NCI-H187 (cell line): Measurements from ENCODE around the gene RHEX.
"Not testable (repeated sequence)": the region's sequence is repeated elsewhere in the genome, so short reads cannot be mapped to it uniquely, and the experiment has no call there.

Source experiments
- DNase-seq, 2 experiments: peaks; one replicate each; lab custom pipeline; 2025; lab: John Stamatoyannopoulos, UW

The RHEX gene

DNA sequence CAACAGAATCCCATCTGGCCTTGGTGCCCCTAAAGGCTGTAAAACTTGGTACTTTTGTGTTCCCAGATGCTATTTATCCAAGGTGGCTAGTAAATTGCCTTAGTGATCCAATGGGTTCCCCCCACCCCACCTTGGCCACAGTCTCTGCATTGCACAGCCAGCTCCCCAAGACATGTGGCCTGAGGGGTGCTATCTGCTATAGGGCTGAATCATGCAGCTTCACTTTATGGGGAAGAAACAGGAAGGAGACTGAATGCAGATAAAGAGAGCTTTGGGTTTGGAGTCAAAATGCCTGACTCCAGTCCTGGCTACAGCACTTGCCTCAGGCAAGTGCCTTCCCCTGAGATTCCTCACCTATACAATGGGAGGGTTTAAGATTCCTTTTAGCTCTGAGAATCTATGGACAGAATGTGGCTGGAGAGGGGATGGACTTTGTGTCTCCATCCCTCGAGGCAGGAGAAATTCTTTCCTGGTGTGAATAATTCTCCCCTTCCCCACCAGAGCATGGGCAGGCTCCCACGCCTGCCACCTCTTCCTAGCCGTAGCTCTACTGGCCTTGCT lies 6.5 kb downstream of the RHEX start:
- no peak for DNase-seq

DNA sequence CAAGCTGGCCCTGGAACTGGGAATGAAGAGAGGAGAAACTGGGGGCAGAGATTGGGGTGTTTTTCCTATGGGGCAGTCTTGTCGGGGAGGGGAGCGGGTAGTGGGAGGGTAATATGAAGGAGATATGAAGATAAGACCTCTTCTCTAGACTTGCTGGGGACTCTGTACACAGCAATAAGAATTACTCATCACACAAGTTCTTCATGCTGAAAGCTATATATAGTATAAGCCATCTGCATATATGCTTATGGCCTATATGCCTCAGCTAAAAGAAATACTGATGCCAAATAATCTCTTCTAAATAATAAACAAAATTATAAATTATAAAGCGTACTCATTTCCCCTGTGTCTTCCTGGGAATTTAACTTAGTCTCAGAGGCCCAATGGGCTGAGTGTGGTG lies 7.9 kb downstream of the RHEX start:
- no peak for DNase-seq

GRCh38 chr1:206062464-206062863 lies 9.5 kb downstream of the RHEX start:
- DNase-seq = no peak

DNA sequence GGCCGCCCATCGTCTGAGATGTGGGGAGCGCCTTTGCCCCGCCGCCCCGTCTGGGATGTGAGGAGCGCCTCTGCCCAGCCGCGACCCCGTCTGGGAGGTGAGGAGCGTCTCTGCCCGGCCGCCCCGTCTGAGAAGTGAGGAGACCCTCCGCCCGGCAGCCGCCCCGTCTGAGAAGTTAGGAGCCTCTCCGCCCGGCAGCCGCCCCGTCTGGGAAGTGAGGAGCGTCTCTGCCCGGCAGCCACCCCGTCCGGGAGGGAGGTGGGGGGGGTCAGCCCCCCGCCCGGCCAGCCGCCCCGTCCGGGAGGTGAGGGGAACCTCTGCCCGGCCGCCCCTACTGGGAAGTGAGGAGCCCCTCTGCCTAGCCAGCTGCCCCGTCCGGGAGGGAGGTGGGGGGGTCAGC lies 11.0 kb downstream of the RHEX start:
- not testable (repeated sequence) for DNase-seq

GRCh38 chr1:206064501-206064900 lies 11.5 kb downstream of the RHEX start:
- DNase-seq = not testable (repeated sequence)

- no peak for DNase-seq
Observed at GRCh38 chr1:206065547-206066145, 12.7 kb downstream of the RHEX start.

GRCh38 chr1:206066479-206067171 lies 13.7 kb downstream of the RHEX start:
- DNase-seq = no peak

GRCh38 chr1:206067486-206068227 lies 14.7 kb downstream of the RHEX start:
- DNase-seq = no peak

- DNase-seq = no peak
Observed at GRCh38 chr1:206068314-206068713, 15.3 kb downstream of the RHEX start.

GRCh38 chr1:206070627-206071304 lies 17.8 kb downstream of the RHEX start:
- no peak for DNase-seq

DNA sequence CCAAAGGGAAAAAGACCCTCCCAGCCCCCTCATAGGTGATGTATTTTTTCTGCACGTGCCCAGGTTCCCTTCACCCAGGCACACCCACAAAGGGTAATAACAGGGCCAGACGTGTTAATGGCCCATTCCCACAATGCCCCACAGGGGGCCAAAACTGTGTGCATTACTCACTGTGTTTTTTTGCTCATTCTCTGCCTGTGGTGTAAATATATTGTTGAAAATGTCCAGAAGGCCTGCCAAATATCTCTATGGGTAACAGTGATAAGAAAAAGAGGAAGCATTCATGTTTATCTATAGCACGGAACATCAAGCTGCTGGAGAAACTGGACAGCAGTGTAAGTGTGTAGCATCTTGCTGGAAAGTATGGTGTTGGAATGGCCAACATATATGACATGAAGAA lies 21.9 kb downstream of the RHEX start:
- no peak for DNase-seq

- no peak for DNase-seq
Observed at GRCh38 chr1:206075786-206076755, 23.1 kb downstream of the RHEX start.

DNA sequence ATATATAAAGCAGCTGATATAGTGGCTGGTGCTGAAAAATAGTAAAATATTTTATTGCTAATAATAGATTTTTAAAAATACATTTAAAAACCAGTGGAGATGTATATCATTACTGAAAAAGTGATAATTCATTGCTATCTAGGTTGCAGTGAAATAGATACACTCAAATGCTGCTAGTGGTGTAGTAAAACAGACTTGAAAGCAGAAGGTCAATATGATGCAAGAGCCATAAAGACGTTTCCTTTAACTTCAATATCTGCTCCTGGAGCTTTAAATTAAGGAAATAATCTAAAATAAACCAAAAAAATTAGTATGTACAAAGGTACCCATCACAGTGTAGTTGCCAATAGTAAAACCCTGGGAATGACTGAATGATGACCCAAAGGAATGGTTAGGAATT lies 26.2 kb downstream of the RHEX start:
- no peak for DNase-seq

DNA sequence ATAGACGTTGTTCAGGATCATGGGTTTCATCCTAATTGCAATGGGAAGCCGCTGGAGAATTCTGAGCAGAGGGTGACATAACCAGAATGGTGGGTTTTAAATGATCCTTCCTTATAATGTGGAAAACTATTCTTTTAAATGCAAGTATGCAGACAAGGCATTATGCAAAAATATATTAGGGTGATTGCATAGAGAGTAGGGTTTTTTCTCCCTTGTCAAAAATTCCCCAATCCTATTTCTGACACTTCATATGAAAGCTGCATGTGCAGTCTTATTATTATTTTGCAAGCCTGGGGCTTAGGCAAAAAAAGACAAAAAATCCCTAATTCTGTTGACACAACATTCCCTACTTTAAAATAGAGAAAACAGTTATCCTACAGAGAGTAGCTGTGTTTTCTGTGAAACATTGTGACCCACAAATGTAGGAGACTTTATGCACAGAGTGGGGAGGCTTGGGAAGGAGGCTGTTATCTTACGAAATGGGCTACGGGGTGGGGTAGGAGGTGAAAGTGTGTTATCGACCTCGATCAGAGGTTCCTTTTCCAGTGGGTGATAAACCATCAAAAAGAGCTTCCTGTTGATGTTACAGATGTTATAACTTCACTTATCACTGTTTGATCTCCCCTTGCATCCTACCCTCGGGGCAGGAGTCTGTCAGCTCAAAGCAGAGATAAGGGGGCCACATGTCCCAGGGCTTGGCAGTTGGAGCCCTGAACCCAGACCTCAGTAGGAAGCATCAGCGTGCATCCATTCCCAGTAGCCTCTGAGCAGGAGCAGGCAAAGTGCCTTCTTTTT lies 27.2 kb downstream of the RHEX start:
- no peak for DNase-seq

GRCh38 chr1:206081856-206082255 lies 28.9 kb downstream of the RHEX start:
- DNase-seq = no peak

DNA sequence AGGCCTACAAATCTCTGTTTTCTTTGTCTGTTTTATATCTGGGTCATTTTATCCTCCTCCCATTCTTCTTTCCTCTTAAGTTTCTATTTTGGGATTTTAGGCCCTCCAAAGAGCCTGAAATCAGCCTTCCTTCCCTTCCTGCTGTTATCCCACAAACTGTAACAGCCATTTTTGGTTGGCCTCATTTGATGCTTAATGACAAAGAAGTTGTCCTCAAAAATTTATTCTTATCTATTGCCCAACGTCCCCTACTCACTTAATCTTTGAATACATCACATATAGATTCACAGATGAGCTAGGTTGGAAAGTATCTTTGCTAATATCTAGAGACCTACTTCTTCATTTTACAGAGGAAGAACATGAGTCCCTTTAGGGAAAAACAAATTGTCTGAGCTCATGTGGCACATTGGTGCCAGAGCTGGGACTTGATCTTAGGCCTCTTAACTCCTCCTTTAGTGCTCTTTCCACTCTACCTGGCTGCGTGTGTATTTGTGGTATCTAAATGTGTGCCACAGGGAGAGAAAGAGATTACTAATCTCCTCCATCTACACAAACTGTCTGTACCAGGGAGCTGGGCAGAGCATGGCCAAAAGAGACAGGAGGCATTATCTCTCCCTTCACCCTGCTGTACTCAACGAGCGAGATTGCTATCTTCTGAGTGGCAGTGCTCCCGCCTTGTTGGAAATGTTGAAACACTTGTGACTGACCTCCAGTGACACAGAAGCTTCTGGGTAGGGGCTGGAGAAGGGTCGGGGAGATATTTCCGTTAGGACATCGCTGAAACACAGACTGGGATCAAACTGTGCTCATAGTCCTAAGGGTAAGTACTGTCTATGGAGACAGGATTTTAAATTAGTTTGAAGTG lies 30.1 kb downstream of the RHEX start:
- no peak for DNase-seq

DNA sequence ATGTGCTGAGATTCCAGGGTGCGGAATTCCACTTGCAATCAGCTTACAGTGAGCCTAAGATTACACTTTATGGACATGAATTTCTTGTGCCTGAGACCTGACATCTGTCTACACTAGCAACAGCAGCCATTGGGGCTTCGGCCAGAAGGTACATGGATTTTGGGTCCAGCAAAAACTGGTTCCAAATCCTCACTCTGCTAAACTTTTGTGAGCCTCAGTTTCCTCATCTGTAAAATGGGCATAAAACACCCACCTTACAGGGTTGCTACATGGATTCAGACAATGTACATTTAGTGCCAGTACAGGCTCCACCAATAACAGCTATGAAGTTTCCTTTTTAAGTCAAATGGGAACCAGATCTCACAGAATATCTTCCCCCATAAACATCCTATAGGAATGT lies 30.8 kb downstream of the RHEX start:
- DNase-seq = no peak

DNA sequence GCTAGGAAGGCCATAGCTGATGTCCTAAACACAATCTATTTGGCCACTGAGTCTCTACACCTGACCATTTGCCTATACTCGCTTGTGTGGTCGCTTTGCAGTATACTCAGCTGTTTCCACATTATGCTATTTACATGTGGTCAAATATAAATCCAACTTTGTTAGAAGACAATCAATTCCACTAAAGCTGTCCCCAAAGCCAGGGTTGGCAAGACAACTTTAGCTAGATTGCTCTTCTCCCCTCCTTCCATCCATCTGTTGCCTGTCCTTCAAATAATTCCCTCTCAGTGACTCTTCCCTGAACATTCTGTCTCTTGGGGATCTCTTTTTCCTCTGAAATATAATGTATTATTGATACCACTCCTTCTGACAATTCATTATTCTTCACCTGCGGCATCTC lies 34.1 kb downstream of the RHEX start:
- DNase-seq = no peak

- no peak for DNase-seq
Observed at GRCh38 chr1:206089341-206089740, 36.4 kb downstream of the RHEX start.
